NCI-H1694 (cell line): ENCODE results near the gene STRBP.

ENCODE experiments used
- DNase-seq: peaks from one replicate; lab custom pipeline; 2025; lab: John Stamatoyannopoulos, UW

The STRBP gene

GRCh38 chr9:123097430-123098095 lies 170.8 kb downstream of the STRBP start:
- no peak for DNase-seq

- no peak for DNase-seq
These were observed 171.4 kb downstream of the STRBP start for GRCh38 chr9:123096987-123097386.

GRCh38 chr9:123093141-123093540 lies 175.2 kb downstream of the STRBP start:
- no peak for DNase-seq

GRCh38 chr9:123091459-123091858 lies 176.9 kb downstream of the STRBP start:
- DNase-seq, result no peak

- DNase-seq, result no peak
These were observed 177.4 kb downstream of the STRBP start for GRCh38 chr9:123090956-123091355.

DNA sequence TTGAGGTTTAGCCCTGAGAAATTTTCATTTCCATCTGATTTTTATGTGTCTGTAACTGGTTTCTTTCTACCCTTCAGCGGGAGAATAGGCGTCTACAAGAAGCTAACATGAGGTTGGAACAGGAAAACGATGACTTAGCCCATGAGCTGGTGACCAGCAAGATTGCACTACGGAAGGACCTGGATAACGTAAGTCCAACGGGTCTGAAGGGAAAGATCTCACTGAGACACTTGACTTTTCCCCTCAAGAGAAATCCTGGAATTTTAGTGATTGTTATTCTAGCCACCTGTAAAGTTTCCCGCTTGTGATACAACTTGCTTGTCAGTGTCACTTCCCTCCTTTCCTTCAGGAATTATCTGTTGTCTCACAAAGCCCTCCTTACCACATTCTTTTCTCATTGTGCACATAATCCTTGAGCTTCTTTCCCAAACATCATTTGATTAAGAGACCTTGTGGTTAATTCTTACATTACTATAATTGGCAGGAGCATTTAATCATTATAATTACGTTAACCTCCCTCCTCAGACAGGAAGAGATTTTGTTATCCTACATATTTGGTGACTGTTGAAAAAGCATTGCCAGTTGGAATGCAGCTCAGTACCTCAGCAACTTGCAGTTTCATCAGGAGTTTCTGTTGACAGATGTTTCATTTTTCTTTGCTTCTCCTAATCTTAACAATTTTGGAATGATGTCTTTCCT lies 178.0 kb downstream of the STRBP start:
- DNase-seq, result no peak

DNA sequence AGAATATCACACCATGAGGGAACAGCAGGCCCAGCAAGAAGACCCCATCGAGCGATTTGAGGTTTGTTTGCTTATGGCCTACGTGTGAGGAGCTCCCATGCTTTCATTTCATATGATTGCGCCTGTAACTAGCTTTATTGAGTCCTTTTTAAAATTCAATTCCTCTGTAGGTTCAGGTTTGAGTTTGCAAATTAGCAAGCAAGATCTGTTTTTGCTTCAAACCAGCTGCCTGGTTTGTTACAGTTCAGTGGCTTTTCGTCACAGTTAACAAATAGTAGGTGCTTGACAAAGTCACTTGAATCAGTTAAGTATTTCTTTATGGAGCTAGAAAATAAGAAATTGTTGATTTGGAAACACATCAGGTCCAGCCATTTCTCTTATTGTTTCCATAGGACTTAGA lies 178.6 kb downstream of the STRBP start:
- DNase-seq, result no peak

DNA sequence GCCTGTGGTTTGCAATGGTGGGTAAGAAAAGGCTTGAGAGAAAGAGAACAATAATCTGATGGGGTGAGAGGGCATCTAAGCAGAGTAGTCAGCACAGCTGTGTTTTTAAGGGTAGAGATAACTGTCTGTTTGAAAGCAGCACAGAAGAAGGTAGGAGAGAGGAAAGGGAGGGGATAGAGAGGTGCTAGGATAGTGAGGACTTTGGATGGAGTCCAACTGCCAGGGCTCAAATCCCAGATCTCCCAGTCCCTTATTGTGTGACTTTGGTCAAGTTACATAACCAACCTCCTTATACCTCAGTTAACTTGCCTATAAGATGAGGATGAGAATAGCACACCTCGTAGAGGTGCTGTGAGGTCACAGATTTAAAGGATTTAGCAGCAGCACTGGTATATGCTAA lies 179.3 kb downstream of the STRBP start:
- DNase-seq, result no peak

- no peak for DNase-seq
These were observed 181.0 kb downstream of the STRBP start for GRCh38 chr9:123087359-123087888.

DNA sequence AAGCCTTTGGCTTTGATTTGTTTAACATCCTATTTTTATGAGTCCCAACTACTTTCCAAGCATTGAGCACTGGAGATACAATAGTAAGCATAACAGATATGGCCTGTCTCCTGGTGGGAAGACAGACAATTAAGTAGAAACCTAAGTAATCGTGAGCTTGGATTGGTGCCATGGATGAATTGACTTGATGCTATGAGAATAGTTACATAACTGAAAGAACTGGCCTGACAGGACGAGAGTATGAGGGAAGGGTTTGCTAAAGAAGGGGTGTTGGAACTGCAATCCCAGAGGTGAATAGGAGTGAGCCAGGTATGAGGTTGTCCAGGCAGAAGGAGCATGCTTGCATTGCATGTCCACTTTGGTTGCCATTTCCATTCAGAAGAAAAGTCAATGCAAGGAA lies 182.5 kb downstream of the STRBP start:
- DNase-seq, result no peak

DNA sequence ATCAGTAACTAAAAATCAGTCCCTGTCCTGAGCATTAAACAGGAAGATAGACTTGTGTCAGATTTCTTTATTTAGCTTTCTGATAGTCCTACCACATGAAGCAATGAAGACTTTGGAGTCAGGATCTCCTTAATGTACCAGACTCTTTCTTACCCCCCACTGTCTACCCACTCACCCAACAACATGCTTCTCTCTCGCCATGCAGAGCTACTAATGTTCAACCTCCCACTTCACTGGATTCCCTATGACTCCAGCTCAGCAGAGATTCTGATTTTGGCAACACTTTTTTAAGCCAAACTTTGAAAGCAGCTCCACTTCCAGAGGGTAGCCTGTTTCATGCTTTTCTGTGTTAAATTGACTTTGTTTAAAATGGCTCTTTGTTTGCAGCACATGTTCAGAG lies 184.1 kb downstream of the STRBP start:
- DNase-seq, result no peak

DNA sequence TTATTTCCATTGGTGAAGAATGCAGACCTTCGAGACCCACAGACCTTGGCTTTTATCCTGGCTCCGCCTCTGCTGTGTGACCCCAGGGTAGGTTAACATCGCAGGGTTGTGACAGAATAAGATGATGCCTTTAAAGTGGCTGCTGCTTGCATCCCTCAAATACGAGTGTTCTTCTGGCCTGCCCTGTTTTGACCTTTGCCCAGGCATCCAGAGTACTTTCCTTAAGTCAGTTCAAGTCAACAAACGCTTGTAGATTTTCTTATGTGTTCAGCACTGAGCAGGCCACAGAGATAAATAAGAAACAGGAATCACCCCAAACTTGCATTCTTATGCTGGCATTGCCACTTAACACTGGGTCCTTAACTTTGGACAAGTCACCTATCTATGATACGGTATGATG lies 184.7 kb downstream of the STRBP start:
- no peak for DNase-seq

DNA sequence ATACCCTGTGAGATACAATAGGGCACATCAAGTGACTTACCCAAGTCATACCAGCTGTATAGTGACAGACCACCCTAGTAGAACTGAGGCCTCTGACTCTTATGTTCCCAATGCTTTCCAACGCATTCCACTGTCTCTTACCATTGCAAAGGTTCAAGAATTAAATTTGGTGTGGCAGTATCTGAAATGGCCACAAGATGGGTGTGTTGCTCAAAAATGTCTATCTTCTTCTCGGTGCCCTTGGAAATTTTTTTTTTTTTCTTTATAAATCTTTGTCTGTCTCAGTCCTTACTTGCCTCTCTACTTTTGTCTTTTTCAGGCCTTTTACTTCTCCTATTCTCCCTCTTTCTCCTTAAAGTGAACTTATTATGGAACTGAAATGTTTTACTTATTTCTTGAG lies 186.6 kb downstream of the STRBP start:
- no peak for DNase-seq

DNA sequence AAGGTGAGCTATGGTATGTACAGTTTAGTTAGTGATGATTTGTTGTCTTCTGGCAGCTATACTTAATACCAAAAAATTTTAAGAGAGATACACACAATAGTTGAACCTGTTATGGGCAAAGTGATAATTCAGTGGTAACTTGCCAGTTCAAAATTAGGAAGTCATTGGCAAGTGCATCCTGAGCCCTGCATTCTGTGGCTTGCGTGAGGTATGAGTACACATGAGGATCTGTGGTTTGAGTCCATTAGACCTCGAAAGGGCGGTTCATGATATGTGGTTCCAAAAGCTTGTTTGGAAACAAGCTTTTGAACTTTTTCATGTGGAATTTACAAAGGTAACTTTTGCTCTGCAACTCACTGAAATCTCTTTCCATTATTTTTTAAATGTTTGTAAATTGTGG lies 187.9 kb downstream of the STRBP start:
- no peak for DNase-seq

- no peak for DNase-seq
These were observed 193.8 kb downstream of the STRBP start for GRCh38 chr9:123074628-123075027.

- DNase-seq, result no peak
These were observed 194.4 kb downstream of the STRBP start for GRCh38 chr9:123073991-123074422.

GRCh38 chr9:123073441-123073840 lies 194.9 kb downstream of the STRBP start:
- no peak for DNase-seq

DNA sequence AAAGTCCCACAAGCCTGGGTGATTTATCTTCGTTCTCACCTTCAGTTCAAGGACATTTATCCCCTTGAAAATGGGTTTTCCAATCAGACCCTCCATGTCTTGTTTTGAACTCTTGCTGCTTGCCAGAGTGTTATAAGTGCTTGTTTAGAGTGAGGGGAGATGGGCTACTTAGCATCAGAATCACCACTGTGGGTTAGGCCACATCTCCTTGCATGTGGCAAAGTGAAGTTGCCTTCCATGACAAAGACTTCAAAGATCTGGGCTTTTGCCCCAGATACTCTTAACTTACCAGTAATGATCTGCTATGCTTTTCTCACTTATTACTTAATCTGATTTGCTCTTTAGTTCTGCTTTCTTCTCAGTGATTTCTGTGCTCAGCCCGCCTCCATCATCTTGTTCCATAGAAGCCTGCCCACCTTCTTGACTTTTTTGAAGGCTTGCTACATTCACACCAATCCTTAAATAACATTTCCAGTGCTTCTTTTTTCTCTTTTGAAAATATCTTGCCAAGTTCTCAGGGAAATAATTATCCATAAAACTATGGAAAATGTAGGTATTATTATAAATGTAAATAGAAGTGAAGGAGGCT lies 195.9 kb downstream of the STRBP start:
- no peak for DNase-seq
